Keratinocyte (primary cell): ENCODE measurements around the gene TMEM54. TPM values are rescaled to one million over a fixed set of nuclear protein-coding genes. Genes with fewer than 3 reads are reported as not detected.
"Not testable (repeated sequence)": the region's sequence is repeated elsewhere in the genome, so short reads cannot be mapped to it uniquely, and the experiment has no call there.

Experiments
- DNase-seq: peaks from one replicate; pipeline ENCODE4 v3.0.0-alpha.2; 2011; ENCODE audit warnings: low read depth, missing footprints, low spot score
- FAIRE-seq: peaks from 2 replicates; lab custom pipeline; 2011; peaks lifted over from hg19 to GRCh38; lab: Jason Lieb, UNC
- H2AFZ ChIP-seq: 2 replicates; pipeline ENCODE4 v1.6.0; 2012; ENCODE audit warnings: low read length, control low read depth, inconsistent platforms; ENCODE audit not compliant: control insufficient read depth
- H3K27ac ChIP-seq: 2 replicates; pipeline ENCODE4 v1.5.1; 2011; ENCODE audit warnings: low read length; ENCODE audit not compliant: control insufficient read depth, insufficient read depth
- H3K27me3 ChIP-seq: 3 replicates; pipeline ENCODE4 v1.6.0; 2011; ENCODE audit warnings: low read length; ENCODE audit not compliant: control insufficient read depth, insufficient read depth; ENCODE audit errors: extremely low read depth
- H3K36me3 ChIP-seq, 2 experiments: 2 replicates in 1 of 2; 3 replicates in 1 of 2; pipeline ENCODE4 v1.5.1; 2011; ENCODE audit warnings: low read length in 2 of 2, mild to moderate bottlenecking in 1 of 2; ENCODE audit not compliant: control insufficient read depth in 2 of 2, insufficient read depth in 2 of 2; ENCODE audit errors: extremely low read depth in 1 of 2
- H3K4me1 ChIP-seq: 3 replicates; pipeline ENCODE4 v1.5.1; 2011; ENCODE audit warnings: low read length; ENCODE audit not compliant: control insufficient read depth, insufficient read depth; ENCODE audit errors: extremely low read depth
- H3K4me2 ChIP-seq: 3 replicates; pipeline ENCODE4 v1.6.0; 2011; ENCODE audit warnings: low read depth, low read length; ENCODE audit not compliant: control insufficient read depth, insufficient read depth; ENCODE audit errors: extremely low read depth
- H3K4me3 ChIP-seq, 3 experiments: fragments of 200-600 bp in 1 of 3; sonication (generic) in 1 of 3; 2 replicates in 2 of 3; 3 replicates in 1 of 3; pipeline ENCODE4 v1.5.1; 2011 to 2016; ENCODE audit warnings: low read length in 3 of 3, mild to moderate bottlenecking in 3 of 3, control low read depth in 2 of 3, inconsistent platforms in 1 of 3, low read depth in 1 of 3, mixed read lengths in 1 of 3, mixed run types in 1 of 3, moderate library complexity in 1 of 3; ENCODE audit not compliant: control insufficient read depth in 2 of 3, insufficient read depth in 2 of 3; ENCODE audit errors: extremely low read depth in 1 of 3
- H3K79me2 ChIP-seq: 2 replicates; pipeline ENCODE4 v1.6.0; 2012; ENCODE audit warnings: low read length; ENCODE audit not compliant: control insufficient read depth, insufficient read depth
- H3K9ac ChIP-seq: 3 replicates; pipeline ENCODE4 v1.6.0; 2011; ENCODE audit warnings: low read length; ENCODE audit not compliant: control insufficient read depth, insufficient read depth; ENCODE audit errors: extremely low read depth
- H3K9me1 ChIP-seq: 3 replicates; pipeline ENCODE4 v1.6.0; 2011; ENCODE audit warnings: low read length; ENCODE audit not compliant: control insufficient read depth, insufficient read depth; ENCODE audit errors: extremely low read depth
- H3K9me3 ChIP-seq: 2 replicates; pipeline ENCODE4 v1.5.1; 2012; ENCODE audit warnings: low read depth, low read length; ENCODE audit not compliant: control insufficient read depth
- H4K20me1 ChIP-seq: 3 replicates; pipeline ENCODE4 v1.6.0; 2011; ENCODE audit warnings: low read length; ENCODE audit not compliant: control insufficient read depth, insufficient read depth; ENCODE audit errors: extremely low read depth
- EZH2 ChIP-seq: IDR thresholded peaks from one replicate; pipeline ENCODE4 v1.6.1; 2012; ENCODE audit warnings: inconsistent platforms, mild to moderate bottlenecking, low read length, moderate library complexity
- dilution Hi-C: fragments of 300-500 bp; cut with MboI; formaldehyde crosslinking; loops from one replicate; pipeline ENCODE4 v1.7.0; 2020; ENCODE audit warnings: low sequenced_read_pairs; ENCODE audit not compliant: extremely low pct_ligation_motif_present
- polyA plus RNA-seq, 5 experiments: library from polyadenylated mRNA; depleted of rRNA in 3 of 5; stranded (reverse) in 3 of 5; stranded (forward) in 1 of 5; unstranded in 1 of 5; fragments of >200 nt; gene quantifications; 1 replicate in 1 of 5; 2 replicates in 3 of 5; 3 replicates in 1 of 5; pipeline versions ENCODE4 v1.2.1 to v1.2.3, GENCODE V29; 2011 to 2012; ENCODE audit warnings: missing spikeins in 2 of 5, low read depth in 1 of 5, low replicate concordance in 1 of 5
- TF ChIP-seq, protein P1 (sequence below), 3 experiments: IDR thresholded peaks in 1 of 3; conservative IDR thresholded peaks in 1 of 3; optimal IDR thresholded peaks in 1 of 3; 2 replicates in 2 of 3; 3 replicates in 1 of 3; pipeline versions ENCODE3 to v1.5.1; 2011; ENCODE audit warnings: low read length in 3 of 3, mild to moderate bottlenecking in 3 of 3, moderate library complexity in 2 of 3, control low read depth in 1 of 3, inconsistent platforms in 1 of 3; ENCODE audit not compliant: insufficient read depth in 2 of 3; ENCODE audit errors: extremely low read depth in 1 of 3

The TMEM54 gene
- polyA plus RNA-seq, 1 donor (not counting 4 experiments of a cell fraction or from before 2014, with no cell fraction given): 59.4 TPM

DNA sequence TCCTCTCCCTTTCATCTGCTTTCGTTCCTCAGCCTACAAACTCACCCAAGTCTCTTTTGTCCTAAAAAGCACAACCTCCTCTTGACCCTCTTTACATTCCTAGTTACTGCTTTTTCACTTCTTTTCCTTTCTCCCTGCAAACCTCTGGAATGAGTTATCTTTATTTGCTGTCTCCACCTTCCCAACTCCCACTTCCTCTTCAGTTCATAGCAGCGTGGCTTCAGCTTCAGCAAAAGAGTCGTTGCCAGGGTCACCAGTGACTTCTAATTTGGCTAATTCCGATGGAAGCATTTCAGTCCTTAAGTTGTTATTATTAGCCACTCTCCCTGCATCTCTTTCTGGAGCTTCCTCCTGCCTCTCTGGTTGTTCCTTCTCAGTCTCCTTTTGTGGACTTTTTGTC lies 6.2 kb upstream of the TMEM54 start:
- no peak for DNase-seq
- Histone ChIP-seq H3K27me3 (no peaks in the 10 kb centered on the region), H3K9ac (no peak overlapping the region), H2AFZ (no peak overlapping the region), H3K36me3 (no peaks in the 10 kb centered on the region), H3K79me2 (no peaks in the 10 kb centered on the region), H3K9me1 (peaks cover 2% of the 10 kb centered on the region), H3K9me3 (no peaks in the 10 kb centered on the region), H3K4me2 (no peak overlapping the region), H3K4me3 (no peak overlapping the region), H4K20me1 (no peaks in the 10 kb centered on the region), H3K4me1 (no peaks in the 10 kb centered on the region), H3K27ac (no peak overlapping the region)
- TF ChIP-seq, protein P1, sequence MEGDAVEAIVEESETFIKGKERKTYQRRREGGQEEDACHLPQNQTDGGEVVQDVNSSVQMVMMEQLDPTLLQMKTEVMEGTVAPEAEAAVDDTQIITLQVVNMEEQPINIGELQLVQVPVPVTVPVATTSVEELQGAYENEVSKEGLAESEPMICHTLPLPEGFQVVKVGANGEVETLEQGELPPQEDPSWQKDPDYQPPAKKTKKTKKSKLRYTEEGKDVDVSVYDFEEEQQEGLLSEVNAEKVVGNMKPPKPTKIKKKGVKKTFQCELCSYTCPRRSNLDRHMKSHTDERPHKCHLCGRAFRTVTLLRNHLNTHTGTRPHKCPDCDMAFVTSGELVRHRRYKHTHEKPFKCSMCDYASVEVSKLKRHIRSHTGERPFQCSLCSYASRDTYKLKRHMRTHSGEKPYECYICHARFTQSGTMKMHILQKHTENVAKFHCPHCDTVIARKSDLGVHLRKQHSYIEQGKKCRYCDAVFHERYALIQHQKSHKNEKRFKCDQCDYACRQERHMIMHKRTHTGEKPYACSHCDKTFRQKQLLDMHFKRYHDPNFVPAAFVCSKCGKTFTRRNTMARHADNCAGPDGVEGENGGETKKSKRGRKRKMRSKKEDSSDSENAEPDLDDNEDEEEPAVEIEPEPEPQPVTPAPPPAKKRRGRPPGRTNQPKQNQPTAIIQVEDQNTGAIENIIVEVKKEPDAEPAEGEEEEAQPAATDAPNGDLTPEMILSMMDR (optimal IDR thresholded peaks at IDR 0.05 in 1 of 3, IDR thresholded peaks at IDR 0.05 in 1 of 3, conservative IDR thresholded peaks at IDR 0.05 in 1 of 3; ENCODE audit: extremely low read depth in 1 of 3, insufficient read depth in 2 of 3, low read length in 3 of 3): no peak
- no peak for TF ChIP-seq EZH2
- dilution Hi-C loops: no loop called here
- FAIRE-seq: no peak

DNA sequence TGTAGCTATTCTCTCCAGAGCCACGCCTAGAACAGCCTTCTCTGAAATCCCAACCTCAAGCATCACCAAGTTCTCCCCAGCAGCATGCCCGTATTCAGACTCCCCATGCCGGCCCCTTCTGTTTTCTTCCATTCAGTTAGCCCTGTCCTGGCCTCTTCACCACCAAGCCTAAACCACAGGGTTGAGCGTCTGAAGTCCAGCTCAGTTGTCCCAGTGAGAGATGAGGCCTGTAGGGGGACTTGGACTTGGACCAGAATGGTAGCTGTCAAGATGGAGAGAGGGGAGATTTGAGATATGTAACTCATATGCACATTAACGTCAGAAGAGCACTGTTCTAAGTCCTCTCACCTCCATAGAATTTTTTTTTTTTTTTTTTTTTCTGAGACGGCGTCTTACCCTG lies 5.5 kb upstream of the TMEM54 start:
- no peak for DNase-seq
- dilution Hi-C loops: no loop called here

DNA sequence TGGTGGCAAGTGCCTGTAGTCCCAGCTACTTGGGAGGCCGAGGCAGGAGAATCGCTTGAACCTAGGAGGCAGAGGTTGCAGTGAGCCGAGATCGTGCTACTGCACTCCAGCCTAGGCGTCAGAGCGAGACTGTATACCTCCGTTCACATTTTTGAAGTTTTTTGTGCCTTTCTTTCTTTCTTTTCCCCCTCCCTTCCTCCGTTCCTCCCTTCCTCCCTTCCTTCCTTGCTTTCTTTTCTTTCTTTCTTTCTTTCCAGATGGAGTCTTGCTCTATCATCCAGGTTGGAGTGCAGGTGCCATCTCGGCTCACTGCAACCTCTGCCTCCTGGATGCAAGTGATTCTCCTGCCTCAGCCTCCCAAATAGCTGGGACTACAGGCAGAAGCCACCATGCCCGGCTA lies 4.4 kb upstream of the TMEM54 start:
- DNase-seq, H3K4me1 ChIP-seq, H2AFZ ChIP-seq, H3K9ac ChIP-seq, H3K9me1 ChIP-seq, H3K4me2 ChIP-seq, H3K27me3 ChIP-seq, H3K79me2 ChIP-seq, H3K27ac ChIP-seq, H3K36me3 ChIP-seq, dilution Hi-C loops, H3K9me3 ChIP-seq, H3K4me3 ChIP-seq, H4K20me1 ChIP-seq, FAIRE-seq: not testable (repeated sequence)

More for the DNA sequence above, 5.5 kb upstream of the TMEM54 start:
- no peak overlapping the region for H3K4me2 ChIP-seq
- no peaks in the 10 kb centered on the region for H3K79me2 ChIP-seq
- no peak for FAIRE-seq
- no peak overlapping the region for H2AFZ ChIP-seq
- H3K9ac ChIP-seq: no peak overlapping the region
- no peaks in the 10 kb centered on the region for H3K9me3 ChIP-seq
- no peaks in the 10 kb centered on the region for H3K36me3 ChIP-seq
- H3K27ac ChIP-seq: no peak overlapping the region
- H3K27me3 ChIP-seq: no peaks in the 10 kb centered on the region
- H3K4me3 ChIP-seq: no peak overlapping the region
- H3K4me1 ChIP-seq: no peaks in the 10 kb centered on the region
- TF ChIP-seq, protein P1 (optimal IDR thresholded peaks at IDR 0.05 in 1 of 3, IDR thresholded peaks at IDR 0.05 in 1 of 3, conservative IDR thresholded peaks at IDR 0.05 in 1 of 3; ENCODE audit: extremely low read depth in 1 of 3, insufficient read depth in 2 of 3, low read length in 3 of 3): no peak
- TF ChIP-seq EZH2: no peak
- H3K9me1 ChIP-seq: peaks cover 2% of the 10 kb centered on the region
- H4K20me1 ChIP-seq: no peaks in the 10 kb centered on the region
